Stimulated activated CD4-positive, alpha-beta T cell treated with anti-CD3 and anti-CD28 coated beads, Interleukin-2, amount 100 ng/mL, for 48 hours (primary cell): Measurements from ENCODE around the gene DNLZ.
A peak's percentile ranks its signal among the peaks of the same experiment; 100 is the strongest.
"Not testable (repeated sequence)": the region's sequence is repeated elsewhere in the genome, so short reads cannot be mapped to it uniquely, and the experiment has no call there.

ENCODE experiments used
- DNase-seq, 2 donors: peaks; one replicate each; pipeline ENCODE4 v3.0.0-alpha.2; 2020

DNLZ gene

DNA sequence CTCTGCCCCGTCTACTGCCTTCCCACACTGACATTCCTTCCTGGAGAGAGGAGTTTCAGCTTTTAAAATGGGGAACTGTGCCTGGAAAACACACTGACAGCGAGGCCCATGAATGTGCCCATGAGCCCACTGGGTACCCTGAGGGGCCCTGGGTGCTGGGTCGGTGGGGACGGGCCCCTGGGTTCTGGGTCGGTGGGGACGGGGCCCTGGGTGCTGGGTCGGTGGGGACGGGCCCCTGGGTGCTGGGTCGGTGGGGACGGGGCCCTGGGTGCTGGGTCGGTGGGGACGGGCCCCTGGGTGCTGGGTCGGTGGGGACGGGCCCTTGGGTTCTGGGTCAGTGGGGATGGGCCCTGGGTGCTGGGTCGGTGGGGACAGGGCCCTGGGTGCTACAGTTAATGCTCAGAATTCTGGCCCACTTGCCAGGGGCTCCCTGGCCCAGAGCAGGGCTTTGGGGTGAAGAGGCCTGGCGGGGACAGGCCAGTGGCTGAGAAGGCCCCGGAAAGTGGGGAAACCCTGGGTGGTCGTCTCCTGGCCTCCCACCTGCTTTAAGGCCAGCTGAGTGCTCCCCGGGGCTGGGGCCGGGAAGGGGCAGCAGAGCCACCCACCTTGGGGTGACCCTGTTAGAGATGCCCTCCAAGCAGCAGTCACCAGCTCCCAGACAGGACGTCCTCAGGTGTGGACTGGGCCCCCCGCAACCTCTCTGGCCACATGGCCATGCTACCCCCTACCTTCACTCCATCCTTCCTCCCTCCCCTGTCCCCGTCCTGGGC, 33.7 kb downstream of the DNLZ start:
- no peak for DNase-seq

DNA sequence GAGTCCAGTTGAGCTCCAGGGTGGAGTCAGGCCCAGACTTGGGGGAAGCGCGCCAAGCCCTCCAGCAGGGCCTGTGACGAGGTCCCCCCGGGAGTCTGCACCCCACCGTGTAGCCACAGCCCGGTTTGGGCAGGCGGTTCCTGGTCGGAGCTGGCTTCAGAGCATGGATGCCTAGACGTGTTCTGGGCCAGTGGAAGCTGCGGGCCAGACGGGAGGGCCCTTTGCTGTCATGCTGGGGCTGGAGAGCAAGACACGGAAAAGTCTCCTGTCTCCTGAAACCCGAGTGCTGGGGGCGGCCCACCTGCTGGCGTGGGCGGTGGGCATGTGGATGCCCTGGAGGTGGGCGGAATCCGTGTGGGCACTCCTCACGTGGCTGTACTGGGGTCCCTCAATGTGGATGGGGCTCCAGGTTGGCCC, 34.3 kb downstream of the DNLZ start:
- DNase-seq: no peak

DNA sequence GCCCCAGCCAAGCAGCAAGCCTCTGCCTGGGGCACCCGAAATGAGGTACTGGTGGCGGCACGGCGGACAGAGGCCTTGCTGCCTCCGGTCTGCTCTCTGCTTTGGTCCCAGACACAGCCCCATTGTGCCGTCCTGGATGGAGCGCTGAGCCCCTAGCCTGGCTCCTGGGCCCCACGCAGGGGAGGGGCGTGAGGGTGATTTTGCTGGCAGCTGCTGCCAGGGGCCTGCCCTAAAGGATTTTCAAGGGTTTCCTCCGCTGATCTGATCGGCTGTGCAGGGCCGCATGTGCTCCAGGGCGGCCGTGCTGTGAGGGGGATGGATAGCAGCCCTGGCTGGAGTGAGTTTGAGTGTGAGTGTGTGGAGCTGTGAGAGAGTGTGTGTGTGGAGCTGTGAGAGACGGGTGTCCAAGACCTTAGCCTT, 34.9 kb downstream of the DNLZ start:
- no peak for DNase-seq

DNA sequence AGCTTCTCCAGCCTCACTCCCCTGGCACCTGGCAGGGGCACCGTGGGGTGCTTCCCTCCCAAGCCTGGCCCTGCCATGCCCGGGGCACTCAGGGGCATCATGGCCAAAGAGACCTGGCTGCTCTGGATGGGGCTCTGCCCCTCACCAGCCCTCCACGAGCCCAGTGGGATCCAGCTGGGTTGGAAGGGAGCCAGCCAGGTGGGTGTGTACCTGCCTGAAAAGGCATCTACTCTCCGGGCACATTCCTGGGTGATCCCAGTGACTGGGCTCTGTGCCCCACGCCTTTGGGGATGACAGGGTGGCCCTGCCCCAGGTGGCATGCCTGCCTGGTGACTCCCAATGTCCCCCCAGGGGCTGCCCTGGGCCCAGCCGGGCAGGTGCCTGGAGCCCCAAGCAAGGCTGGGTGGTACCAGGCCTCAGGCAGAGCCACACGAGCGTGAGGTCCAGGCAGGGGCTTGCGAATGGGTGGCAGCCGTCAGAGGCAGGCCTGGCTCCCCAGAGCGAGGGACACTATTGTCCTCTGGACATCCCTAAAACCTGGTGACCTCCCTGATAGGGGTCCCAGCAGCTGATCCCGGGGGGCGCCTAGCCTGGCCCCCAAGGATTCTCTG, 35.4 kb downstream of the DNLZ start:
- no peak for DNase-seq

DNA sequence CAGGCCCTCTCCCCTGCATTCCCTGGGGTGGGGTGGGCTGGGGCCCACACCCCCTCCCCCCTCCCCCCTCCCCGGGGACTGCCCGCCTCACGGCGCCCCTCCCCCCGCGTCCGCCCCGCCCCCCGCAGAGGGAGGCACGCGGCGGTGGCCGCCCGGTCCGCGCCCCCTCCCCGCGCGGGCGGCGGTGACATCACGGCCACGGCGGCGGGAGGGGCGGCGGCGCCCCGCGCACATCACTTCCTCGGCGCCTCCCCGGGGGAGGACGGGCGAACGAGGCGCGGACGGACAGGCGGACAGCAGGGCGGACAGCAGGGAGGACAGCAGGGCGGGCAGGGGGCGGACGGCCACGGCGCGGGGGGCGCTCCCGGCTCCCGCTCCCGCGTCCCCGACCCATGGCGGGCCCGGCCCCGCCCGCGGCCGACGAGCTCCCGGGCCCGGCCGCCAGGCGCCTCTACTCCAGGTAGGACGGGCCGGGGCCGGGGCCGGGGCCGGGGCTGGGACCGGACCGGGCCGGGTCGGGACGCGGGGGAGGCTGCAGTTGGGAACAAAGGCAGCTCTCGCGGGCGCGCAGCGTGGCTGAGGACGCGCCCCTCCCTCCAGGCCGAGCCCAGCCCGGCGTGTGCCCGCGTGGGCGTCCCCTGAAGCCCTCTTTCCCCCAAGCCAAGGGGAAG, 36.1 kb downstream of the DNLZ start, which contains the start of gene GPSM1:
Gene GPSM1, plus strand, starts transcription at position 236 of the 671 bp plus-strand sequence. Its CDS starts 157 bp downstream, at position 393.
- DNase-seq: peak; percentile 21 to 34

DNA sequence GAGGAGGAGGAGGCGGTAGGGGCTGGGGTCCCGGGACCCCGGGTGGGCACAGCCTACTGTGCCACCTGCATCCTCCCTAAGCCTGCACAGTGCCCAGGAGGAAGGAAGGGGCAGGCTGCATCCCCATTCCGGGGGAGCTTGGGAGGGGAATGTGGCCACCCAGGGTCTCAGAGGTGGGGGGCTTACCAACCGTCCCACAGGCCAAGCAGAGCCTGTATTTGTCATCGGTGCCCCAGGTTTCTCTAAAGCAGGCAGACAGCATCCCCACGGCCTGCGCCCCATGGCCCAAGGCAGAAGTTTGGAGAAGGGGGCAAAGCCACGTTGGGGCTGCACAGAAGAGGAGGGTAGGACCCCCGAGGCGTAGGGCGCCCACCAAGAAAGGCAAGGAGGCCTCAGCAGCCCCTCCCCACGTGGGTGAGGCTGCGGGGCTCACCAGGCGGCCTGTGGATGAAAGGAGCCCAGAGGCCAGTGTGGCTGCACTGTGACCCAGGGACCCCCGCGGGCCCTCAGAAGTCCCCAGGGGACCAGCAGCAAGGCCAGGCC, 36.7 kb downstream of the DNLZ start:
- DNase-seq: no peak

DNA sequence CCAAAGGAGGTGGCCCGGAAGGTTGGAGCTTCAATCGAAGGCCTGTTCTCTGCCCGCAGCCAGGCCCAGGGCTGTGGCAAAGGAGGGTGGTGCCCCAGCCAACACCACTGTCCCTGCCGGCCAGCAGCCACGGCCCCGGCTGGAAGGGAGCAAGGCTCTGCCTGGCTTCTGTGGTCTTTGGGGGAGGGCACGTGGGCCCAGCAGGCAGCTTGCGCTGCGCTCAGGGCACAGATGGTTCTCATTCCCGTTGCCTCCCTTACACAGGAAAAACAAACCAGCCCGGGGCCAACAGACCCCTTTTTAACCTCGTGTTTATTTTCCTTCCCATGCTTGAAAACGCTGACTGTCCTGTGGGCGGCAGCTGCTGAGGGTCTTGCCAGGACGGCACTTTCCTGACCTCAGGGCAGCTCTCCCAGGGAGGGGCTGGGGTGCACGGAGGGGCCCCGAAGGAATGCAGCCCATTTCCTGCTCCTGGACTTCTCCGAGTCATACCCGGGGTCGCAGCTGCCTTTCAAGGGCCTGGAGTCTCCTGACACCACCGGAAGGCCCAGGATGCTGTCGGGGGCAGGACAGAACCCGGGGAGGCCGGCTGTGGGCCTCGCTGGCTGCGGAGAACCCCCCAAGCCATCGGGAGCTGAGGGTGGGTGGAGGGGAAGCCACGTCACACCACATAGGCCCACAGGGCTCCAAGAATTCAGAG, 37.3 kb downstream of the DNLZ start:
- DNase-seq: no peak

DNA sequence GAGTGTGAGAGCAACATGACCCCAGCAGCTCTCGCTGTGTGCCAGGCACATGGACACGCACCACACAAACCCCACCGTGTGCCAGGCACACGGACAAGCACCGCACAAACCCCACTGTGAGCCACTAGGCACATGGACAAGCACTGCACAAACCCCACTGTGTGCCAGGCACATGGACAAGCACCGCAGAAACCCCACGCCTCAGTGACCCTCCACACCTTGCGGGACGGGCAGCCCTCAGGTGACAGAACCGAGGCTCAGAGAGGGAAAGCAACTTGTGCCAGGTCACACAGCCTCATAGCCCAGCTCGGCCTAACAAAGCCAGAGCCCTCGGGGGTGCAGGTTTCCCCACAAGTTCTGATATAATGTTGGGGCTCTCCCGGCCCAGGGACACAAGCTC, 38.2 kb downstream of the DNLZ start:
- DNase-seq: no peak

DNA sequence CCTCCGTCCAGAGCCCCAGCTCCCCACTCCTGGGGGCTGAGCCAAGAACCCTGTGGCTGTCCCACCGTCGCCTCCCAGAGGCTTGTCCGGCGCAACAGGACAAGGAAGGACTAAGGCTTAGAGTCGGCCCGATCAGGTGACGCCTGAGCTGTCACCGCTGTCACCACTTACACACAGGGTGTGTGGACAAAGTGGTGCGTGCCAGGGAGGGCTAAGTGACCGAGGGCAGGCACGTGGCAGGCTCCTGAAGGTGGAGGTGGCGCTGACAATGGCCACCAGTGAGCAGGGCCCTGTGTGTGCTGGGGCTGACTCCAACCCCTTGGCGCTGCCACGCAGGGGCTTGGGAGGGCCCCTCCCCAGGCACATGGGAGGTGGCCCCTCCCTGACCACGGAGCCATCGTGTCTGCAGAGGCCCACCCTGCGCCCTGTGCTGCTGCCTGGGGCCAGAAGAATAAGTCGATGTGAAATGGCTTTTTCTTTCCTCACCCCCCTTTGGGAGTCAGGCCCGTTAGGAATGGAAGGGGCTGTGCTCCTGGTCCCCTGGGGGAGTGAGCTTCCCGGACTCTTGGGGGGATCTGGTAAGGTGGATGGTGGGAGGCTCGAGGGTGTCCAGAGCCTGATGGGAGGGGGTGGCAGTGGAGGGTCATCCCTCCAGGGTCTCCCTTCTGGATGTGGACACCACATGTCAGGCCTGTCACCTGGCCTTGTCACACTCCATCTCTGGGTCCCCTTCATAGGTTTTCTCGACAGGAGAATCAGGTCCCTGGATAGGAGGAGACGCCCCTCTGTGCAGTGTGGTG, 38.8 kb downstream of the DNLZ start:
- no peak for DNase-seq

DNA sequence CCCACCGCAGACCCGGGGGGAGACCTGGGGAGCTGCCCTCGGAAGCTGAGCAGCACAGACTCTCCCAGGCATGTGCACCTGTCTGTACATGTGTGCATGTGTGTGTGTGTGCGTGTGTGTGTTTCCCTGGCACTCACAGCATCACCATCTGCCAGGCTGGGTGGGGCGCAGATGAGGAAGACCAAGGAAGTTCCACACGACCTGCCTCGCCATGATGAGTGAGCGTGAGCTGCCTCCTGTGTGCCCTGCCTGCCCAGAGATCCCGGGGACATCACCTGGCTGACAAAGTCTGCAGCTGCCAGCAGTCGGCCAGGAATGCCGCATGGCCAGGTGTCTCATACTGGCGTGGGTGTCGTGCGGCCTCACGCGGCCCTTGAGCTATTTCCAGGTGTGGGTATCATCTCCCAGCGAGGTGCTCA, 40.2 kb downstream of the DNLZ start:
- DNase-seq: no peak

DNA sequence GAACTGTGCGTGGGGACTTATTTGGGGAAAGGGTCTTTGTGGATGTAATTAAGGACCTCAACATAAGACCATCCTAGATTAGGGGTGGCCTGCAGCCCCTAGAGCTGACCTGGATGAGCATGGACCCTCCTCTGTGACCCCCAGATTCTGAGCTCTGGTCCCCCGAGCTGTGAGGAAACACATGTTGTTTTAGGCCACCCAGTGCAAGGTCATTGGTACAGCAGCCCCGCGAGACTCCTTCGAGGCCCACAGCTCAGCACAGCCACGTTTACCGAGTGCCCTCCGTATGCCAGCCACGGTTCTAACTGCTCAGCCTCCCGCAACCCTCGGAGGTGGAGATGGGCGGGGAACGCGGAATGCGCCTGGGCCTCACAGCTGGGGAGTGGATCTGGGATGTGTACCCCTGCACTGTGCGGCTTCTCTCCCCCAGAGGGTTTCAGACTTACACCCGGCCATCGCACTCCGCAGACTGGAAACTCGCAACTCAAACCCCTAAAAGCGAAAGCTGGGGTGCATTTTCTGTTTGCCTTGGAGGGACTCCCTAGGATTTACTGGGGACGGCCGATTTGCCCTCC, 40.7 kb downstream of the DNLZ start:
- DNase-seq: no peak

DNA sequence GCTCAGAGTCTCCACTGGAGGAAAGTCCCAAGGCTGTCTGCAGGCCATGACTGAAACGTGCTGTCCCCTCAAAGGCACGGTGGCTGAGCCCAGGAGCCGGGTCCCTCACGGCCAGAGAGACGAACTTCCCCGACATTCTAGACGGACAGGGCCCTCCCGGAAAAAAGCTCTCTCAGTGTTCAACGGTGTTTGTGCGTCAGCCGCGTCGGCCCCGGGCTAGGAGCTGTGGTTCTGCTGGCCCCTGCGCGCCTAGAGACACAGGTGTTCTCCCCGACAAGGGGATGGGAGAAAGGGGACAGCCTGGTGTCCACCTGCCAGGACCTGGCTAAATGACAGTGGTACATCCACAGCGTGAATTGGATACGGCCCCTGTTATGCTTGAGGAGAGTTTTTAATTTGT, 42.0 kb downstream of the DNLZ start:
- DNase-seq: no peak

DNA sequence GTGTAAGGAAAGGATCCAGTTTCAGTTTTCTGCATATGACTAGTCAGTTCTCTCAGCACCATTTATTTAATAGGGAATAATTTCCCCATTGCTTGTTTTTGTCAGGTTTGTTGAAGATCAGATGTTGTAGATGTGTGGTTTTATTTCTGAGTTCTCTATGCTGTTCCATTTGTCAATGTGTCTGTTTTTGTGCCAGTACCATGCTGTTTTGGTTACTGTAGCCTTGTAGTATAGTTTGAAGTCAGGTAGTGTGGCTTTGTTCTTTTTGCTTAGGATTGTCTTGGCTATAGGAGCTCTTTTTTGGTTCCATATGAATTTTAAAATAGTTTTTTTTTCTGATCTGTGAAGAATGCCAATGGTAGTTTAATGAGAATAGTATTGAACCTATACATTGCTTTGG, 42.6 kb downstream of the DNLZ start:
- DNase-seq: not testable (repeated sequence)

DNA sequence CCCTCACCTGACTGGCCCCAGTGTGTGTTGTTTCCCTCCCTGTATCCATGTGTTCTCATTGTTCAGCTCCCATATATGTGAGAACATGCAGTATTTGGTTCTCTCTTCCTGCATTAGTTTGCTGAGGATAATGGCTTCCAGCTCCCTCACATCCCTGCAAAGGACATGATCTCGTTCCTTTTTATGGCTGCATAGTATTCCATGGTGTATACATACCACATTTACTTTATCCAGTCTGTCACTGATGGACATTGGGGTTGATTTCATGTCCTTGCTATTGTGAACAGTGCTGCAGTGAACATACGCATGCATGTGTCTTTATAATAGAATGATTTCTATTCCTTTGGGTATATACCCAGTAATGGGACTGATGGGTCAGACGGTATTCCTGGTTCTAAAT, 43.6 kb downstream of the DNLZ start:
- not testable (repeated sequence) for DNase-seq

DNA sequence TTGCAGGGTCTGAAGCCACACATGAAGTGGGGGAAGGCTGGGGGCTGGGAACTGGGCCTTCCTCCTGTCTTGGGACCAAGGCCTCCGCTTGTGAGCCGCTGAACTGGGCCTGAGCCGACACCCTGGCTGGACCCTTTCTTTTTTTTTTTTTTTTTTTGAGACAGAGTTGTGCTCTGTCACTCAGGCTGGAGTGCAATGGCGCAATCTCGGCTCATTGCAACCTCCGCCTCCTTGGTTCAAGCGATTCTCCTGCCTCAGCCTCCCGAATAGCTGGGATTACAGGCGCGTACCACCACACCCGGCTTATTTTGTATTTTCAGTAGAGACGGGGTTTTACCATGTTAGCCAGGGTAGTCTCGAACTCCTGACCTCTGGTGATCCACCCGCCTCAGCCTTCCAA, 44.3 kb downstream of the DNLZ start:
- not testable (repeated sequence) for DNase-seq

DNA sequence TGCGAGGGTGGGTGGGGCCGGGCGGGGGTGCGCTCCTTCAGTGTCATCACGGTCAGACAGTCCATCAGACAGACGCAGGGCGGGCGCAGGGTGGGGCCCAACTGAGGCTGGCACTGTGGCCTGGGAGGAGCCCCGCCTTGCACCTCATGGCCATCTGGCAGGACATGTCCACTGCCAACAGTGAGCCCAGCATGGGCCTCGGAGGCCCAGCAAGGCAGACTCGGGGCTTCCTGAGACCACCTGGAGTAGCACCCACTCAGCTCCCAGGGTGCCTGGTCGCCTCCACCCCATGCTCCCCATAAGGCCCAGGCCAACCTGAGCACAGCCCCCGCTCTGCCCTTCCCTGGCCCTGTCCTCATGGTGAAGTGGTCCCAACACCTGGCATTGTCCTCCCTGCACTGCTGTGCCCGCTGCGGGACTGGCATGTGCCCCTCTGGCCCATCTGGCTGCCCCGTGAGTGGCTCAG, 44.7 kb downstream of the DNLZ start:
- no peak for DNase-seq

DNA sequence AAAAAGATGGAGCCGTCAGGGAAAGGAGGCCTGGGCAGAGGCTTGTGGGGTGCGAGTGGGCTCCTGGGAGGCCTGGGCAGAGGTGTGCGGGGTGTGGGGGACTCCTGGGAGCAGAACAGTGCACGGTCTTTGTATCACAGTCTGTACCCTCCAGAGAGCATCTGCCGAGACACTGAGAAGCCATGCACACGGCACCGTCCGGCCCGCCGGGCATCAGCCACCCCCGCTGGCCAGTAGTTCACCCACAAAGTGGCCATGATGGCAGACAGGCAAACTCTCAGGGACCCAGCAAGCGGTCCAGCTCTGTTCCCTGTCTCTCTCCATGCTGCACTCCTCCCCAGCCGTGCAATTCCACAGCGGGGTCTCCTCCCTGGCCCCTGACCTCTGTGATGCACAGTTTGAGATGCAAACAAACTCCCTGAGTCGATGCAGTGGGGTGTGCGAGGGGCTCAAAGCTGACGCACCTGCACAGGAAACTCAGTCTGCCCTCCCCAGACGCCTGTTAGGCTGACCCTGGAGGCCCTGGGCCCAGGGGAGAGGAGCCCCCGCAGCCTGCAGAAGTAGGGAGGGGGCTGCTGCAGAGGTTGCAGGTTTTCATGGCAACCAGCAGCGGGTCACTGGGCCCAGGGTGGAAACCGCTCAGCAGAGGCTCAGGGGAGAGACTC, 45.3 kb downstream of the DNLZ start:
- DNase-seq: no peak

DNA sequence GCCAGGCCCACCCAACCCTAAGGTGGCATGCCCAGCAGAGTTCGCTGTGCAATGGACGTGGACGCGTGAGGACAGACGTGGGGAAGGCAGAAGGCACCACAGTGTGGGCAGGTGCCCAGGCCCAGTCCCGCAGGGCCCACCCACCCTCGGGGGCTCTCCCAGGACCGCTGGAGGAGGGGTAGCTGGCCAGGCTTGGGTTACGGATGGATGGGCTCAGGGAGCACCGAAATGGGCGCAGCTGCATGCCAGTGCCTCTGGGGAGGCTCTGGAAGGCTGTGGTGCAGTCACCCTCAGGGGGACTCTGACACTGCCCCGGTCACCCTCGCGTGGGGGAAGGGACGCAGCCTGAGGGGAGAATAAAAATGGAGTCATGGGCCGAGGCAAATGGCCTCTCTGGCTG, 45.8 kb downstream of the DNLZ start:
- no peak for DNase-seq

DNA sequence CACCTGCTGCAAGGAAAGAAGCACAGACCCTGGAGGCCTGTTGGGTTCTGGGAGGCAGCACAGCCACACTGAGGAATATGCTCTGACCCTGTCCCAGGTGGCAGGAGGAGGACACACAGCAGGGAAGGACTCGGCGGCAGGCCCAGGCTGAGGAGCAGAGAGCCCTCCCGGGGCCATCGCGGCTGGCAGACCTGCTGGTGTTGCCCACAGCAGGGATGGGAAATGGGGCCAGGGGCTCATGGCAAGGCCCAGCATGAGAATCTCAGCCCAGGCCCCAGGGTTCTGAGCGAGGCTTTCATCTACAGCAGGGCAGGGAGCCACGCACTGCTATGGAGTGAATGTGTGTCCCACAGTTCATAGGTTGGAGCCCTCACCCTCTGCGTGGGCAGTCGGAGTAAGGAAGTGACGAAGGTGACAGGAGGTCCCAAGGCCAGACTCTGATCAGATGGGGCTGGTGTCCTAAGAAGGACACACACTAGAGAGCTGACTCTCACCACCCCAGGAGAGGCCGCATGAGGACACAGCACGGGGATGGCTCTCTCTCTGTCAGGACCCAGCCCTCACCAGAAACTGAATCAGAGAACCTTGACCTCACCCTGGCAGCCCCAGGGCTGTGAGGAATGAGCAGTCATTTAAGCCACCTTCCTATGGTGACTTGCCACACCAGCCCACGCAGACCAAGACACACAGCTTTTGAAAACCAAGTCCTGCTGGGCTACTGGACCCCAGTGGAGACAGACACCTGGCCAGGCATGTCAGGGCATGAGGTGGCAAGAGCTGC, 46.5 kb downstream of the DNLZ start:
- no peak for DNase-seq

DNA sequence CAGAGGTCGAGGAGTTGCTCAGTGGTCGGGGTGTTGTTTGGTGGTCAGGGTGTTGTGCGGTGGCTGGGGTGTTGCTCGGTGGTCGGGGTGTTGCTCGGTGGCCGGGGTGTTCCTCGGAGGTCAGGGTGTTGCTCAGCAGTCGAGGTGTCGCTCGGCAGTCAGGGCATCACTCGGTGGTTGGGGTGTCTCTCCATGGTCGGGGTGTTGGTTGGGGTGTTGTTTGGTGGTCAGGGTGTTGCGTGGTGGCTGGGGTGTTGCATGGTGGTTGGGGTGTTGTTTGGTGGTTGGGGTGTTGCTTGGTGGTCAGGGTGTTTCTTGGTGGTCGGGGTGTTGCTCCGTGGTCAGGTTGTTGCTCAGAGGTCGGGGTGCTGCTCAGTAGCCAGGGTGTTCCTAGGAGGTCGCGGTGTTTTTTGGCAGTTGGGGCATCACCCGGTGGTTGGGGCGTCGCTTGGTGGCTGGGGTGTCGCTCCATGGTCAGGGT, 47.2 kb downstream of the DNLZ start:
- no peak for DNase-seq
